ENCODE results near the gene NCEH1.

Gene NCEH1

GRCh38 chr3:172658344-172659245 is 52.3 kb downstream of the NCEH1 start:
- Histone ChIP-seq H3K4me1 (ENCODE audit: control insufficient read depth, insufficient read depth, low read length) (no peaks in the 10 kb centered on the region), H3K4me3 (ENCODE audit: low read length in 2 of 2) (no peak overlapping the region), H3K9ac (ENCODE audit: low read length in 2 of 2) (no peak overlapping the region), H3K36me3 (ENCODE audit: control insufficient read depth in 2 of 2, insufficient read depth in 2 of 2, low read length in 2 of 2) (no peaks in the 10 kb centered on the region), H3K9me3 (ENCODE audit: control insufficient read depth in 2 of 2, low read length in 2 of 2) (no peaks in the 10 kb centered on the region), H3K27me3 (ENCODE audit: control insufficient read depth in 1 of 2, insufficient read depth in 2 of 2, low read length in 2 of 2) (no peaks in the 10 kb centered on the region), H3K27ac (ENCODE audit: low read length) (no peak overlapping the region)

GRCh38 chr3:172656602-172657001 is 54.3 kb downstream of the NCEH1 start:
- H3K27me3 ChIP-seq (ENCODE audit: control insufficient read depth in 1 of 2, insufficient read depth in 2 of 2, low read length in 2 of 2): no peaks in the 10 kb centered on the region
- no peaks in the 10 kb centered on the region for H3K4me1 ChIP-seq (ENCODE audit: control insufficient read depth, insufficient read depth, low read length)
- no peak overlapping the region for H3K9ac ChIP-seq (ENCODE audit: low read length in 2 of 2)
- no peak overlapping the region for H3K27ac ChIP-seq (ENCODE audit: low read length)
- no peaks in the 10 kb centered on the region for H3K36me3 ChIP-seq (ENCODE audit: control insufficient read depth in 2 of 2, insufficient read depth in 2 of 2, low read length in 2 of 2)
- H3K9me3 ChIP-seq (ENCODE audit: control insufficient read depth in 2 of 2, low read length in 2 of 2): no peaks in the 10 kb centered on the region
- no peak overlapping the region for H3K4me3 ChIP-seq (ENCODE audit: low read length in 2 of 2)

- no peaks in the 10 kb centered on the region for H3K36me3 ChIP-seq (ENCODE audit: control insufficient read depth in 2 of 2, insufficient read depth in 2 of 2, low read length in 2 of 2)
- no peaks in the 10 kb centered on the region for H3K9me3 ChIP-seq (ENCODE audit: control insufficient read depth in 2 of 2, low read length in 2 of 2)
- no peak overlapping the region for H3K4me3 ChIP-seq (ENCODE audit: low read length in 2 of 2)
- H3K27ac ChIP-seq (ENCODE audit: low read length): no peak overlapping the region
- H3K27me3 ChIP-seq (ENCODE audit: control insufficient read depth in 1 of 2, insufficient read depth in 2 of 2, low read length in 2 of 2): no peaks in the 10 kb centered on the region
- H3K9ac ChIP-seq (ENCODE audit: low read length in 2 of 2): no peak overlapping the region
- H3K4me1 ChIP-seq (ENCODE audit: control insufficient read depth, insufficient read depth, low read length): no peaks in the 10 kb centered on the region
Measured at GRCh38 chr3:172655388-172655787, 55.5 kb downstream of the NCEH1 start.

GRCh38 chr3:172654470-172654869 is 56.4 kb downstream of the NCEH1 start:
- Histone ChIP-seq H3K36me3 (ENCODE audit: control insufficient read depth in 2 of 2, insufficient read depth in 2 of 2, low read length in 2 of 2) (no peaks in the 10 kb centered on the region), H3K4me3 (ENCODE audit: low read length in 2 of 2) (no peak overlapping the region), H3K9ac (ENCODE audit: low read length in 2 of 2) (no peak overlapping the region), H3K27me3 (ENCODE audit: control insufficient read depth in 1 of 2, insufficient read depth in 2 of 2, low read length in 2 of 2) (no peaks in the 10 kb centered on the region), H3K27ac (ENCODE audit: low read length) (no peak overlapping the region), H3K9me3 (ENCODE audit: control insufficient read depth in 2 of 2, low read length in 2 of 2) (no peaks in the 10 kb centered on the region), H3K4me1 (ENCODE audit: control insufficient read depth, insufficient read depth, low read length) (no peaks in the 10 kb centered on the region)

GRCh38 chr3:172653004-172653572 is 57.8 kb downstream of the NCEH1 start:
- Histone ChIP-seq H3K4me1 (ENCODE audit: control insufficient read depth, insufficient read depth, low read length) (no peaks in the 10 kb centered on the region), H3K9me3 (ENCODE audit: control insufficient read depth in 2 of 2, low read length in 2 of 2) (no peaks in the 10 kb centered on the region), H3K9ac (ENCODE audit: low read length in 2 of 2) (no peak overlapping the region), H3K4me3 (ENCODE audit: low read length in 2 of 2) (no peak overlapping the region), H3K27ac (ENCODE audit: low read length) (no peak overlapping the region), H3K36me3 (ENCODE audit: control insufficient read depth in 2 of 2, insufficient read depth in 2 of 2, low read length in 2 of 2) (no peaks in the 10 kb centered on the region), H3K27me3 (ENCODE audit: control insufficient read depth in 1 of 2, insufficient read depth in 2 of 2, low read length in 2 of 2) (no peaks in the 10 kb centered on the region)

GRCh38 chr3:172651936-172652625 is 58.8 kb downstream of the NCEH1 start:
- Histone ChIP-seq H3K27ac (ENCODE audit: low read length) (no peak overlapping the region), H3K27me3 (ENCODE audit: control insufficient read depth in 1 of 2, insufficient read depth in 2 of 2, low read length in 2 of 2) (no peaks in the 10 kb centered on the region), H3K36me3 (ENCODE audit: control insufficient read depth in 2 of 2, insufficient read depth in 2 of 2, low read length in 2 of 2) (no peaks in the 10 kb centered on the region), H3K9ac (ENCODE audit: low read length in 2 of 2) (no peak overlapping the region), H3K4me3 (ENCODE audit: low read length in 2 of 2) (no peak overlapping the region), H3K4me1 (ENCODE audit: control insufficient read depth, insufficient read depth, low read length) (peaks cover 3% of the 10 kb centered on the region), H3K9me3 (ENCODE audit: control insufficient read depth in 2 of 2, low read length in 2 of 2) (no peaks in the 10 kb centered on the region)

GRCh38 chr3:172649987-172650386 is 60.9 kb downstream of the NCEH1 start:
- Histone ChIP-seq H3K36me3 (ENCODE audit: control insufficient read depth in 2 of 2, insufficient read depth in 2 of 2, low read length in 2 of 2) (no peaks in the 10 kb centered on the region), H3K4me1 (ENCODE audit: control insufficient read depth, insufficient read depth, low read length) (peaks cover 7% of the 10 kb centered on the region), H3K9ac (ENCODE audit: low read length in 2 of 2) (no peak overlapping the region), H3K9me3 (ENCODE audit: control insufficient read depth in 2 of 2, low read length in 2 of 2) (no peaks in the 10 kb centered on the region), H3K4me3 (ENCODE audit: low read length in 2 of 2) (no peak overlapping the region), H3K27me3 (ENCODE audit: control insufficient read depth in 1 of 2, insufficient read depth in 2 of 2, low read length in 2 of 2) (no peaks in the 10 kb centered on the region), H3K27ac (ENCODE audit: low read length) (no peak overlapping the region)

- peaks cover 7% of the 10 kb centered on the region for H3K4me1 ChIP-seq (ENCODE audit: control insufficient read depth, insufficient read depth, low read length)
- no peak overlapping the region for H3K27ac ChIP-seq (ENCODE audit: low read length)
- H3K9me3 ChIP-seq (ENCODE audit: control insufficient read depth in 2 of 2, low read length in 2 of 2): no peaks in the 10 kb centered on the region
- no peak overlapping the region for H3K9ac ChIP-seq (ENCODE audit: low read length in 2 of 2)
- H3K4me3 ChIP-seq (ENCODE audit: low read length in 2 of 2): no peak overlapping the region
- peaks cover 0 to 3% of the 10 kb centered on the region in 2 donors for H3K36me3 ChIP-seq (ENCODE audit: control insufficient read depth in 2 of 2, insufficient read depth in 2 of 2, low read length in 2 of 2)
- no peaks in the 10 kb centered on the region for H3K27me3 ChIP-seq (ENCODE audit: control insufficient read depth in 1 of 2, insufficient read depth in 2 of 2, low read length in 2 of 2)
Measured at GRCh38 chr3:172648747-172649146, 62.1 kb downstream of the NCEH1 start.

GRCh38 chr3:172647823-172648222 is 63.0 kb downstream of the NCEH1 start:
- Histone ChIP-seq H3K9me3 (ENCODE audit: control insufficient read depth in 2 of 2, low read length in 2 of 2) (no peaks in the 10 kb centered on the region), H3K4me3 (ENCODE audit: low read length in 2 of 2) (no peak overlapping the region), H3K27me3 (ENCODE audit: control insufficient read depth in 1 of 2, insufficient read depth in 2 of 2, low read length in 2 of 2) (no peaks in the 10 kb centered on the region), H3K36me3 (ENCODE audit: control insufficient read depth in 2 of 2, insufficient read depth in 2 of 2, low read length in 2 of 2) (peaks cover 0 to 3% of the 10 kb centered on the region in 2 donors), H3K4me1 (ENCODE audit: control insufficient read depth, insufficient read depth, low read length) (peaks cover 7% of the 10 kb centered on the region), H3K9ac (ENCODE audit: low read length in 2 of 2) (no peak overlapping the region), H3K27ac (ENCODE audit: low read length) (no peak overlapping the region)

- Histone ChIP-seq H3K4me3 (ENCODE audit: low read length in 2 of 2) (no peak overlapping the region), H3K27ac (ENCODE audit: low read length) (no peak overlapping the region), H3K9ac (ENCODE audit: low read length in 2 of 2) (no peak overlapping the region), H3K4me1 (ENCODE audit: control insufficient read depth, insufficient read depth, low read length) (peaks cover 7% of the 10 kb centered on the region), H3K36me3 (ENCODE audit: control insufficient read depth in 2 of 2, insufficient read depth in 2 of 2, low read length in 2 of 2) (peaks cover 0 to 3% of the 10 kb centered on the region in 2 donors), H3K27me3 (ENCODE audit: control insufficient read depth in 1 of 2, insufficient read depth in 2 of 2, low read length in 2 of 2) (no peaks in the 10 kb centered on the region), H3K9me3 (ENCODE audit: control insufficient read depth in 2 of 2, low read length in 2 of 2) (no peaks in the 10 kb centered on the region)
Measured at GRCh38 chr3:172647080-172647479, 63.8 kb downstream of the NCEH1 start.

Data from stomach smooth muscle (tissue), 2 donors.